H1 (cell line): Measurements from ENCODE around the gene ACAA1. TPM values are rescaled to one million over a fixed set of nuclear protein-coding genes. Genes with fewer than 3 reads are reported as not detected.

Experiments
- CBX8 ChIP-seq: fragments of 300-800, 300-1000 bp; sonication (generic); IDR thresholded peaks from 2 replicates; pipeline ENCODE4 v1.7.1; 2016; ENCODE audit warnings: low read depth, low read length, borderline replicate concordance
- CTBP2 ChIP-seq: IDR thresholded peaks from 2 replicates; pipeline ENCODE4 v1.7.0; 2011; ENCODE audit warnings: borderline replicate concordance, mild to moderate bottlenecking, moderate library complexity, mixed read lengths, low read length; ENCODE audit not compliant: insufficient read depth, insufficient read length
- YY1 ChIP-seq: IDR thresholded peaks from 2 replicates; pipeline ENCODE4 v1.6.1; 2011; ENCODE audit warnings: low read depth, mild to moderate bottlenecking, low read length
- polyA plus RNA-seq, 7 experiments: library from polyadenylated mRNA; depleted of rRNA in 3 of 7; stranded (reverse) in 5 of 7; unstranded in 2 of 7; fragments of >200 nt in 5 of 7; fragments of 200-250 nt in 2 of 7; gene quantifications; 1 replicate in 5 of 7; 2 replicates in 1 of 7; 4 replicates in 1 of 7; pipeline versions ENCODE4 v1.2.1 to v1.2.3, GENCODE V29; 2011 to 2013; ENCODE audit warnings: missing spikeins in 2 of 7, mixed read lengths in 2 of 7
- total RNA-seq: library from RNA; stranded (reverse); fragmentation: NEBNext Ultra II Directional; extraction: Animal tissue kit (Norgen Biotek cat#: 25700); gene quantifications from 2 replicates; pipeline ENCODE4 v1.2.1, GENCODE V29; 2021

Gene ACAA1
- total and polyA plus RNA-seq, 2 of the 8 experiments (the other 6 are each of a cell fraction or from before 2014, with no cell fraction given), result 23.1 to 34.8 TPM

GRCh38 chr3:38119821-38120692, 16.9 kb downstream of the ACAA1 start (continued):
- TF ChIP-seq CTBP2 (no peak), CBX8 (no peak), YY1 (no peak)
